ENCODE data around the gene SLX9. TPM values are rescaled to one million over a fixed set of nuclear protein-coding genes. Genes with fewer than 3 reads are reported as not detected.

The SLX9 gene
- total RNA-seq, 2 experiments from 2014 or later = 18.6 to 61.6 TPM

- no peaks in the 10 kb centered on the region for H4K20me1 ChIP-seq (ENCODE audit: insufficient read depth, low read length)
- peaks cover 39% of the 10 kb centered on the region for H3K4me1 ChIP-seq (ENCODE audit: insufficient read depth, low read length, poor library complexity, severe bottlenecking)
- intact Hi-C loops (cut with micrococcal nuclease; ENCODE audit: unreplicated experiment) = no loop called here
- no peaks in the 10 kb centered on the region for H3K36me3 ChIP-seq (ENCODE audit: insufficient read depth, low read length)
- TF ChIP-seq CTCF (conservative IDR thresholded peaks at IDR 0.05; ENCODE audit: low read length) (no peak), EZH2phosphoT487 (IDR thresholded peaks at IDR 0.05; ENCODE audit: borderline replicate concordance, low read depth, low read length) (no peak)
- H3K9me3 ChIP-seq (ENCODE audit: low read length) = no peaks in the 10 kb centered on the region
- ChIA-PET CTCF (ENCODE audit: unreplicated experiment) (no interaction called here), POLR2A (no interaction called here)
- H3K27ac ChIP-seq (ENCODE audit: low read depth, low read length, poor library complexity, severe bottlenecking) = no peak overlapping the region
- H3K79me2 ChIP-seq (ENCODE audit: insufficient read depth, low read depth, low read length) = no peaks in the 10 kb centered on the region
- BruUV-seq (replicated peaks) = no TSS peak
- no peak for DNase-seq (ENCODE audit: low spot score)
- H2AFZ ChIP-seq (ENCODE audit: low read length) = no peak overlapping the region
- no peak overlapping the region for H3K4me2 ChIP-seq (ENCODE audit: low read length)
- H3K4me3 ChIP-seq (ENCODE audit: low read depth, low read length, poor library complexity, severe bottlenecking) = no peak overlapping the region
- H3K9me2 ChIP-seq (ENCODE audit: insufficient read depth, low read length) = no peaks in the 10 kb centered on the region
Measured at GRCh38 chr21:44925378-44925755, 14.5 kb upstream of the SLX9 start.

GRCh38 chr21:44926331-44927101, 13.3 kb upstream of the SLX9 start:
- H3K4me1 ChIP-seq (ENCODE audit: insufficient read depth, low read length, poor library complexity, severe bottlenecking) = peaks cover 45% of the 10 kb centered on the region
- intact Hi-C loops (cut with micrococcal nuclease; ENCODE audit: unreplicated experiment) = no loop called here
- H4K20me1 ChIP-seq (ENCODE audit: insufficient read depth, low read length) = no peaks in the 10 kb centered on the region
- H3K27ac ChIP-seq (ENCODE audit: low read depth, low read length, poor library complexity, severe bottlenecking) = no peak overlapping the region
- TF ChIP-seq EZH2phosphoT487 (IDR thresholded peaks at IDR 0.05; ENCODE audit: borderline replicate concordance, low read depth, low read length) = no peak
- 0 out of 2 replicates have a peak, but pooled peaks have one; percentile 15 for TF ChIP-seq CTCF (conservative IDR thresholded peaks at IDR 0.05; ENCODE audit: low read length)
- ChIA-PET CTCF (ENCODE audit: unreplicated experiment) (no interaction called here), POLR2A (interaction anchor here (1.1 kb wide), 1 partner anchor 1396 kb away, joined by 5 read pairs; no protein-coding TSS in a partner anchor)
- no peaks in the 10 kb centered on the region for H3K36me3 ChIP-seq (ENCODE audit: insufficient read depth, low read length)
- peak overlapping the region; percentile 68 for H3K4me2 ChIP-seq (ENCODE audit: low read length)
- H3K4me3 ChIP-seq (ENCODE audit: low read depth, low read length, poor library complexity, severe bottlenecking) = no peak overlapping the region
- no peaks in the 10 kb centered on the region for H3K9me3 ChIP-seq (ENCODE audit: low read length)
- no TSS peak for BruUV-seq (replicated peaks)
- H3K79me2 ChIP-seq (ENCODE audit: insufficient read depth, low read depth, low read length) = no peaks in the 10 kb centered on the region
- H3K9me2 ChIP-seq (ENCODE audit: insufficient read depth, low read length) = no peaks in the 10 kb centered on the region
- no peak for DNase-seq (ENCODE audit: low spot score)
- H2AFZ ChIP-seq (ENCODE audit: low read length) = no peak overlapping the region

- Histone ChIP-seq H4K20me1 (ENCODE audit: insufficient read depth, low read length) (no peaks in the 10 kb centered on the region), H2AFZ (ENCODE audit: low read length) (no peak overlapping the region), H3K36me3 (ENCODE audit: insufficient read depth, low read length) (no peaks in the 10 kb centered on the region), H3K9me2 (ENCODE audit: insufficient read depth, low read length) (no peaks in the 10 kb centered on the region), H3K79me2 (ENCODE audit: insufficient read depth, low read depth, low read length) (no peaks in the 10 kb centered on the region), H3K27ac (ENCODE audit: low read depth, low read length, poor library complexity, severe bottlenecking) (no peak overlapping the region), H3K4me2 (ENCODE audit: low read length) (peak overlapping the region; percentile 68), H3K9me3 (ENCODE audit: low read length) (no peaks in the 10 kb centered on the region), H3K4me1 (ENCODE audit: insufficient read depth, low read length, poor library complexity, severe bottlenecking) (peaks cover 53% of the 10 kb centered on the region), H3K4me3 (ENCODE audit: low read depth, low read length, poor library complexity, severe bottlenecking) (peak overlapping the region; percentile 51)
- TF ChIP-seq CTCF (conservative IDR thresholded peaks at IDR 0.05; ENCODE audit: low read length) (no peak), EZH2phosphoT487 (IDR thresholded peaks at IDR 0.05; ENCODE audit: borderline replicate concordance, low read depth, low read length) (no peak)
- no TSS peak for BruUV-seq (replicated peaks)
- POLR2A ChIA-PET = interaction anchor here (0.6 to 1.1 kb wide), 7 partner anchors 13 to 1396 kb away, joined by 3 to 9 read pairs (median 5); no protein-coding TSS in a partner anchor
- no peak for DNase-seq (ENCODE audit: low spot score)
- intact Hi-C loops (cut with micrococcal nuclease; ENCODE audit: unreplicated experiment) = no loop called here
- CTCF ChIA-PET (ENCODE audit: unreplicated experiment) = interaction anchor here (0.6 kb wide), 4 partner anchors 8 to 126 kb away, joined by 3 to 5 read pairs (median 3); no protein-coding TSS in a partner anchor
Measured at GRCh38 chr21:44927259-44927586, 12.6 kb upstream of the SLX9 start.
